NCI-H146 (cell line): ENCODE measurements around the gene IRGC.

Source experiments
- DNase-seq: peaks from one replicate; lab custom pipeline; 2025; lab: John Stamatoyannopoulos, UW

The IRGC gene

DNA sequence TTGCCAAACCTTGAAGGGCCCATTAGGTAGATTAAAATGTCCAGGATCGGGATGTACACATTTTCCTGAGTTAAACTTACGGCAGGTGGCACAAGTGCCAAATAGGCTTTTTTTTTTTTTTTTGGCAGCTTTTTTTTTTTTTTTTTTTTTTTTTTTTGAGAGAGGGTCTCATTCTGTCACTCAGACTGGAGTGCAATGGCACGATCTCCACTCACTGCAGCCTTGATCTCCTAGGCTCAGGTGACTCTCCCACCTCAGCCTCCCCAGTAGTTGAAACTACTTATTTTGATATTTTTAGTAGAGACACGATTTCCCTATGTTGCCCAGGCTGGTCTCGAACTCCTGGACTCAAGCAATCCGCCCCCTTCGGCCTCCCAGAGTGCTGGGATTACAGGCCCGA, 9.0 kb downstream of the IRGC start:
- DNase-seq: no peak

DNA sequence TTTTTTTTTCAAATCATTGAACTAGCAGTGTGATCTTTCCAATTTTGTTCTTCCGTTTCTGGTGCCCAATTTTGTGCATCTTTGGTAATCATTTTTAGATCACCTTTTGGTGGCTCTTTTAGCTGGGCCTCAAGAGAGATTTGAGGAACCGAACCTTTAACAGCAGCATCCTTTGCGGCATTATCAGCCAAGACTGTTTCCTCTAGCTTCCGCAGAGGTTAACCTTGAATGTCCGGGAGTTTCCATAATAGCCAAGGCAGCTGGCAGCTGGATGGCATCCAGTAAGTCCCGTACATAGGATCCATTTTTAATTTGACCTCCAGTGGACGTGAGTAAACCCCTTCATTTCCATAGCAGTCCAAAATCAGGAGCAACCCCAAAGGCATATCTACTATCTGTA, 9.6 kb downstream of the IRGC start:
- DNase-seq: no peak

DNA sequence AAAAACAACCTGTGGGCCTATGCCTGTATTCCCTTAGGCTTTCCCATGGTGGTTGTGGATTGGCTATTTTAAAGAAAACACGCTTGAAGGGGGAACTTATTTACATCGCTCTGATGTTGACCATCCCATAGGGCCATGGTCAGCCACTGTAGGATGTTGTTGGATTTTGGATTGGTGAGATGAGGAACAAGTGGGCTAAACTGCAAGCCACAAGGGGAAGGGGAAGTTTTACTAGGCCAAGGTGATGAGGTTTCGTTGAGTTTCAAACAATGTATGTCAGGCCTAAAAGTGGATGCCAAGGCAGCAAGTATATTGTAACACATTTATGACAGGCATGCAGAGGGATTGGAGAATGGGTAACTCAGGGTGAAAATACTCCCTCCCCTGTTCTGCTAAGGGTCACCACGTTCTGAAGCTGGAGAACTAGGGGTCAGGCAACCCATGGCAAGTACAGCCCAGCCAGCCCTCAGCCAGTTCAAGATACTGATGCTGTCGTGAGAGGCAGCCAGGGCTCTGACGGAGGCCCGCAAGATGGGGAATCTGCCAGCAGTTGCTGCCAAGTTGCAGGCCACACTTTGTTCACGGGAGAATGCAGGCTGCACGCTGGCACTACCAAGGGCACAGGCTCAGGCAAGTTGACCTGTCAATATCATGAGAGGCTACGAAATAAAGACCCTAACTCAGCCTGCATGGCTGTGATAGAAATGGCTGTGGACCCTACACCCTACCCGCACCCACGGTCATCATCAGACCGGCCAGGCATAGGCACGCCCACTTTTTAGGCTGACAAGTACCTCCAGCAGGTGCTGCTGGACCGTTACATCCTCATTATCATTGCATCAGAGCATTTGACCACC, 11.1 kb downstream of the IRGC start:
- no peak for DNase-seq

GRCh38 chr19:43727593-43727853, 11.6 kb downstream of the IRGC start:
- no peak for DNase-seq

GRCh38 chr19:43729919-43730318, 14.0 kb downstream of the IRGC start:
- no peak for DNase-seq

- DNase-seq: no peak
Observed at GRCh38 chr19:43731346-43731745, 15.5 kb downstream of the IRGC start.

DNA sequence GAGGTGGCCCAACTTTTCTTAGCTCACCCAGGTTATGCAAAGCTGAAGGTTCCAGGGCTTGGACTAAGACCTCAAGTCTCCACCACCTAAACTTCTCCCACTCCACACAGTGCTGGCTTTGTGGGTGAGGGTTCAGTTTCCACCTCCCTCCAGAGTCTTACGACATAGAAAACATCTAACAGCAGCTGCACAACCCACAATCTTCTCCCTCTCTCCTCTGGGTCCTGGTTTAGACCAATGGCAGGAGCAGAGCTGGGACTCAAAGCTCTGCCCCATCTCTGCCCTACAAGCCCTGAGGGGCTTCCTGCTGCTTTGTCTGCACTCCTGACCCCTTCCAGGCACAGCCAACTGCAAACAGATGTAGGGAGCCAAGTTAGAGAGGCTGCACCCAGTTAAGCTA, 16.0 kb downstream of the IRGC start:
- DNase-seq: no peak

- DNase-seq: no peak
Observed at GRCh38 chr19:43735013-43735412, 19.1 kb downstream of the IRGC start.

GRCh38 chr19:43735957-43736356, 20.1 kb downstream of the IRGC start:
- no peak for DNase-seq

GRCh38 chr19:43738780-43739211, 22.9 kb downstream of the IRGC start:
- no peak for DNase-seq

- DNase-seq: no peak
Observed at GRCh38 chr19:43739439-43740235, 23.8 kb downstream of the IRGC start.

GRCh38 chr19:43741075-43741825, 25.4 kb downstream of the IRGC start:
- DNase-seq: no peak

DNA sequence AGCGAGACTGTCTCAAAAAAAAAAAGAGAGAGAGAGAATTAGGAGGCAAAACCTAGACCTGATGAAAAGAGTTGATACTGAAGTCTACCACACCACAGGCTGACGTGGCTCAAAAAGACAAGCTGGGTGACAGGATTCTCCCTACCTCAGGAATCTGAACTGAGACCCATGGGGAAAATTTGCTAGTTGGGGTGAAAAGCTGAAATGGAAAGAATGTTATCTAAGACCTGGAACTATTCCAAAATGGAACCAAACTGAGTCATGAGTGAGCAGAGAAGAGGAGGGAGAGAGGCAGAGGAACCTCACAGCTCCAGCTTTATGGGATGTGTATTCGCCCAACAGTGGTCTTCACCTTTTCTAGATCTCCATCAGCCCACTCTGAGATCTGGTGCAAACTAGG, 27.2 kb downstream of the IRGC start:
- DNase-seq: no peak

- DNase-seq: no peak
Observed at GRCh38 chr19:43747557-43748204, 31.8 kb downstream of the IRGC start.

DNA sequence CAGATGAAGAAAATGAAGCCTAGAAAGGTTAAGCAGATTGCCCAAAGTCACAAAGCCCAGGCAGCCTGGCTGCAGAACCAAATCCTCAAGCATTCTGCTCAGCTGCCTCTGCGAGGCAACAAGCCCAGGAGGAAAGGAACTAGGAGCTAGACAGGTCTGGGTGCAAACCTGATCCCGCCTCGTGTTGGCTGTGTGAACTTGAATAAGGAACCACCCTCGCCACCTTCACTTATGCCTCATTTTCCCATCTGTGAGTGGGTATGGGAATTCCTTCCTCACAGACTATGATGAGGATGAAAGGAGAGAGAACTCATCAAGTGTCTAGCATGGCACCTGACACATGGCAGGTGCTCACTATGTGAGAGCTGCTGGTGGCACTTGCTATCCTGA, 32.3 kb downstream of the IRGC start:
- no peak for DNase-seq

- DNase-seq: no peak
Observed at GRCh38 chr19:43748685-43749084, 32.8 kb downstream of the IRGC start.

- no peak for DNase-seq
Observed at GRCh38 chr19:43749152-43749551, 33.3 kb downstream of the IRGC start.

GRCh38 chr19:43749898-43750297, 34.0 kb downstream of the IRGC start:
- DNase-seq: no peak

DNA sequence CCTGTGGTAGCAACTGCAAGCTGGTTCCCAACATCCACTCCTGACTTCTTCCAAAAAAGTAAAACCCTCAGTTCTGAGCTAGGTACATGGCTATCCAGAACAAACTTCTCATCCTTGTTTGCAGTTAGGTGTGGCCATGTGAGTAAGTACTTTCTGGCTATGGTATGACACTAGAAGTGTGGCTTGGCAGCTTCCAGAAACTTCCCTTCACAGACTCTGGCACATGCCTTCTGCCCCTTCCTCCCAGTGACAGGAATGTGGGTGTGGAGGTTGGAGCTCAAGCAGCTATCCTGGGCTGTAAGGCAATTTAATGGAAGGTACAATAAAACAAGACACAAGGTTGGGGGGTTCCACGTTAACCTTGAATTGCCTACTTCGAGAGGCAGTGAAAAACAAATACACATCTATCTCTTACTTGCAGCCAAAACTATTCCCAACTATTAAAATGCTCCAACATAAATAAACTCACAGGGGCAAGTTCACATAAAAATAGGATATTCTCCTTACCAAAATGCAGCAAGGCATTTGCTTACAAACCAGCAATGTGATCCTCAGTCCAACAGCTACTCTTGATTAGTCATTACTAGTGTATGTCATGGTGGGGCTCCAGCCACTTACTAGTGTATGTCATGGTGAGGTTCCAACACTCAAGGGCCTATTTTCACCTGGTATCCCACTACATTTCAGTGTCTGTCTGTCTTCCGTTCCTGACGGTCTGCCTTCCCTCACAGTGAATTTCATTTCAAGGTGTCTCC, 35.8 kb downstream of the IRGC start:
- DNase-seq: no peak

- DNase-seq: no peak
Observed at GRCh38 chr19:43752287-43752875, 36.5 kb downstream of the IRGC start.

- DNase-seq: no peak
Observed at GRCh38 chr19:43754253-43754502, 38.3 kb downstream of the IRGC start.
